Activated T-cell treated with anti-CD3 and anti-CD28 coated beads, Interleukin-2, amount 50 U/mL, for 4 hours (primary cell): ENCODE data around the gene NQO2. TPM values are rescaled to one million over a fixed set of nuclear protein-coding genes. Genes with fewer than 3 reads are reported as not detected.
"Not testable (repeated sequence)": the region's sequence is repeated elsewhere in the genome, so short reads cannot be mapped to it uniquely, and the experiment has no call there.

ENCODE experiments used
- ATAC-seq, 2 donors: fragments of 200-7000 bp; cut with Tn5 transposase; one replicate each; pipeline ENCODE4 v1.10.0; 2021
- DNase-seq: peaks from one replicate; pipeline ENCODE4 v3.0.0-alpha.2; 2020
- H3K27me3 Mint-ChIP-seq: one replicate; pipeline ENCODE4 v1.8.0; 2021; ENCODE audit warnings: low read depth, mixed read lengths
- H3K36me3 Mint-ChIP-seq: one replicate; pipeline ENCODE4 v1.8.0; 2022; ENCODE audit warnings: mixed read lengths; ENCODE audit not compliant: insufficient read depth
- H3K4me1 Mint-ChIP-seq: one replicate; pipeline ENCODE4 v1.8.0; 2021; ENCODE audit warnings: low read depth, mixed read lengths
- H3K4me3 Mint-ChIP-seq: one replicate; pipeline ENCODE4 v1.8.0; 2021; ENCODE audit warnings: mild to moderate bottlenecking, moderate library complexity, mixed read lengths
- H3K9me3 Mint-ChIP-seq: one replicate; pipeline ENCODE4 v1.8.0; 2021; ENCODE audit warnings: mixed read lengths
- total RNA-seq, 3 donors: library from RNA; stranded (reverse); gene quantifications; one replicate each; pipeline ENCODE4 v1.2.1, GENCODE V29; 2021

Gene NQO2
- total RNA-seq, 3 donors from 2014 or later = 35.5 to 41.8 (median 38.4) TPM

DNA sequence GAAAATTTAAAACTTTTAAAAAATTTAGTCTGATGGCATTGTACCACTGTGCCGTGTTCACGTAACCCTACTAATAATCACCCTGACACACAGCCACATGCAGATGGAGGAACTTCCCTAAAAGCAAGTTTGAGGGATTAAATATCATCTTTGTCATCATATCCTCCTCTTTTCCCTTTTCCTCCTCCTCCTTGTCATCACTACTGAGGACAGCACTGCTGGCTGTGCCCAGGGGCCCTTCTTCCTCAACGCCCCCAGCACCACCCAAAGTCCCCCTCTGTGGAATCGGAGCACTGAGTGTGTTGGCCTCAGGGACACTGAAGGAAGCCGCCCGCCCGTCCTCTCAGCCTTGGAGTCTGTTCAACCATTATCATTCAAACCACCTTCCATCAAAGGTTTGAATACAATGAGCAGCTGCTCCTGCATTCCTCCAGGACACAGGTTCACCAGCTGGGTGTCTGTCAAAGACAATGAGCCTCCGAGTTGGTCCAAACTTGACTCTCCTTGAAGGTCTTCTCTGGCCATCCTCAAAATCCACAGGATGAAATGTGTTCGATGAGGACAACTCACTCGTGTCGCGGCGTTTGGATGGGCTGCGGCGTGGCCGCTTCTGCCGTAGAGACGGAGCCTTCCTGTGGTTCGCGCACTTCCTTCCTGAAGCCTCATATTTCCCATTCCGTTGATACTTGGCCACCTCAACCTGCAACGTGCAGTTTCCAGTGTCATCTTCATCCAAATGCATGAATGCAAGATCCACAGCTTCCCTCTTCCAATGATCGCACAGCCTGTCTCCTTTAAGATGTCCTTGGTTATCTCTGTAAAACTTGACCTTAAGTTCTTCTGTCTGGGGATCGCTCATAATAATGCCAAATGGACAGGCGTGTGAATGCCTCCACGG is 23.3 kb downstream of the NQO2 start:
- peaks cover 12% of the 10 kb centered on the region for H3K36me3 Mint-ChIP-seq

DNA sequence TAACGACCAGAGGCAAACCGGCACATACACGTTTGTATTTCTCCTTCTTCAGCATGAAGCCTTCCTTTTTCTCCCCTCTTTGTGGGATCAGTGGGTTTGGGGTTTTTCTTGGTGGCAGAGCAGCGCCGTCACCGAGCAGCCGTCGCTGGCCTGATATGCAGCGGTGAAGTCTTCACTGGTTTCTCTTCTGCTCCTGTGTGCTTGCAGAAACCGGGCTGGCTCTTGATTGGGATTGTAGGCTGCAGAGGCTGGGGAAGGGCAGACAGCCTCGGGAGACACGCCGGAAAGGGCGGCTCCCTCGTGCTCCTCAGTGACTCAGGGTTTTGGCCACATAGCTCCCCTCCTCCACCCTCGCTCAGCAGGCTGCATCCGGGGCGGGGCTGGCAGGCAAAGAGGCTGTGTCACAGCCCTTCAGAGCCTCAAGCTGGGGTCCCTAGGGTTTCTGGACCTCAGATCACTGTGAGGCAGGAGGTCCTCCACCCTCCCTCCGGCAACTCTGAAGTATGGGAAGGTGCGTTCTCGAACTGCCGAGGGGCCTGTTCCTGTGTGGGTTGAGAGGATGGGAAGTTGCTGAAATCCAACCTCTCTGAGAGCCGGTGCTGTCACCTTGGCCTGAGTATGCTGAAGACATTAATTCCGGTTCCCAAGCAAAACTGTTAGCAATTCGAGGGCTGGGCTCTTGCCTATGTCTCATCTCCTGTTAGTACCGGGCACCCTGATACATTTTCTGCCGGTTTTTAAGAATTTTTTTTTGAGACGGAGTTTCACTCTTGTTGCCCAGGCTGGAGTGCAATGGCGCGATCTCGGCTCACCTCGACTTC is 24.2 kb downstream of the NQO2 start:
- no peaks in the 10 kb centered on the region for H3K9me3 Mint-ChIP-seq
- peaks cover 11% of the 10 kb centered on the region for H3K36me3 Mint-ChIP-seq
- peak overlapping the region; percentile 83 for H3K4me3 Mint-ChIP-seq
- DNase-seq (peak; percentile 83), ATAC-seq (peak; percentile 95 to 97)
- H3K27me3 Mint-ChIP-seq = no peaks in the 10 kb centered on the region
- peaks cover 59% of the 10 kb centered on the region for H3K4me1 Mint-ChIP-seq

More for the DNA sequence above, 23.3 kb downstream of the NQO2 start:
- Mint-ChIP-seq H3K4me1 (peaks cover 51% of the 10 kb centered on the region), H3K9me3 (no peaks in the 10 kb centered on the region), H3K4me3 (peak overlapping the region; percentile 83), H3K27me3 (no peaks in the 10 kb centered on the region)
- ATAC-seq = peak; percentile 33
- peak; percentile 19 for DNase-seq

DNA sequence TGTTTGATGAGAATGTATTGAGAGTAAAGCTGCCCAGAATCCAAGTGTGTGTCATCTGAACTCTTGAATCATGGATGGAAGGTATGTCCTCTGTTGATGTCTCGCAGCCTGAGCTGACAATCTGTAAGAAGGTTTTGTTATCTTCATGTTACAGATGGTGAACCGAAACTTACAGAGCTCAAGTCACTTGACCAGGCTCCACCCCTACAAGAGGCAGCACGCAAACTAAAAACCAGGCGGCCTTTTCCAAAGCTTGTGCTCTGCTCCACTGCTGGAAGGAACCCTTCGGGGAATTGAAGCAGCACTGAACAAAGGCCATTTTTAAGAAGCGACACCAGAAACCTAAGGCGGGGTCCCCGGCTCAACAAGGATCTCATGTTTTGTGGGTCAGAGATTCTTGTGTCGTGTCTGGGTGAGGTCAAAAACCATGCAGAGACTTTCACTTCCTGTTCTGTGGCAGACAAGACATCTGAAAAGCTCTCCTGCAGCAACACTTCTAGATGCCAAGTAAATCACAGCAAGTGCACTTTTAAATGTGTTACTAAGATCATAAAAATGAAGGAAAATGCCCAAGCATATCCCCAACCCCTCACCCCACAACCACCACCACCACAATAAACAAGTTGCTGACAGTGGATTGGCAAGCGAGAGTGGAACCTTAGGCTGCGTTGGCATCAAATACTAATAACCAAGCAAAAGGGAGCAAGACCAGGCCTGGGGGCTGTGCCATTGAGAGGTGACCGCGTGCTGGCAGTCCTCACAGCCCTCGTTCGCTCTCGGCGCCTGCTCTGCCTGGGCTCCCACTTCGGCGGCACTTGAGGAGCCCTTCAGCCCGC is 27.3 kb downstream of the NQO2 start:
- H3K4me3 Mint-ChIP-seq = peak overlapping the region; percentile 17
- H3K36me3 Mint-ChIP-seq = peaks cover 3% of the 10 kb centered on the region
- DNase-seq (no peak), ATAC-seq (no peak)
- no peaks in the 10 kb centered on the region for H3K27me3 Mint-ChIP-seq
- no peaks in the 10 kb centered on the region for H3K9me3 Mint-ChIP-seq
- peaks cover 57% of the 10 kb centered on the region for H3K4me1 Mint-ChIP-seq

DNA sequence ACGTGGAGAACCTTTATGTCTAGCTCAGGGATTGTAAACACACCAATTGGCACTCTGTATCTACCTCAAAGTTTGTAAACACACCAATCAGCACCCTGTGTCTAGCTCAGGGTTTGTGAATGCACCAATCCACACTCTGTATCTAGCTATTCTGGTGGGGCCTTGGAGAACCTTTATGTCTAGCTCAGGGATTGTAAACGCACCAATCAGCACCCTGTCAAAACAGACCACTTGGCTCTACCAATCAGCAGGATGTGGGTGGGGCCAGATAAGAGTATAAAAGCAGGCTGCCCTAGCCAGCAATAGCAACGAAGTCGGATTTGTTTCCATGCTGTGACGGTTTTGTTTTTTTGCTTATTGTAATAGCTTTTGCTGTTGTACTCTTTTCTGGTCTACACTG is 28.5 kb downstream of the NQO2 start:
- not testable (repeated sequence) for H3K9me3 Mint-ChIP-seq, ATAC-seq, DNase-seq, H3K36me3 Mint-ChIP-seq, H3K27me3 Mint-ChIP-seq, H3K4me3 Mint-ChIP-seq
- H3K4me1 Mint-ChIP-seq = peaks cover 51% of the 10 kb centered on the region

DNA sequence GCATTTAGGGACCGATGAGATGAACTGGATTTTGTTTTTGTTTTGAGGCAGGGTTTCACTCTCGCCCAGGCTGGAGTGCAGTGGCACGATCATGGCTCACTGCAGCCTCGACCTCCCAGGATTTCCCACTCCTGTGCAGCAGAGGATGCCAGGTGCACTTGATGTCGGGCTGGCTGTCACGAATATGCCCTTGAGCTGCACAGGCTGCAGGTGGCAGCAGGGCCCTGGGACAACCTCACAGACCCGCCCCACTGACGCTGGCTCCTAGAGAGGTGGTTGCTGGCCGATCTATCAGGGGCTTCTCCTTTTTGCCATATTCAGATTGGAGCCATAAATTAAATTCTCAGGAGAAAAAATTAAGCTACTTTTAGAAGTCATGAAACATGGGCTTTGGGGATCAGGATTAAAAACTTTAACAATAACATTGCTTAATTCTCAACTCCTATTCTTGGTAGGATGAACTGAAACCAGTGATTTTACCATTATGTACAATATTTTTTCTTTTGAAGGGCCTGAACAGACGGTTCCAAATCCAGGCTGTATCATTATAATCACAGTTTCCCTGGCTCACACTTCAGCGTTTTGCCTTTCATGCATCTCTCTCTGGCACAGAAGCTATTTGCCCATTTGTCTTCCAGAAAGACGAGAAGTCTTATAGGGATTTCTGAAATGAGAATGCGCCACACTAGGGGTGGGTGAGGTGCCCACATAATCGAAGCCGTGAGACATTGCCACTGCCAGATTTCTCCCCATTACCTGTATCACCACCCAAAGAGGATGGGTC is 32.4 kb downstream of the NQO2 start:
- ATAC-seq = no peak
- no peaks in the 10 kb centered on the region for H3K27me3 Mint-ChIP-seq
- no peaks in the 10 kb centered on the region for H3K36me3 Mint-ChIP-seq
- peaks cover 12% of the 10 kb centered on the region for H3K4me1 Mint-ChIP-seq
- no peak overlapping the region for H3K4me3 Mint-ChIP-seq
- DNase-seq = no peak
- peaks cover 3% of the 10 kb centered on the region for H3K9me3 Mint-ChIP-seq

DNA sequence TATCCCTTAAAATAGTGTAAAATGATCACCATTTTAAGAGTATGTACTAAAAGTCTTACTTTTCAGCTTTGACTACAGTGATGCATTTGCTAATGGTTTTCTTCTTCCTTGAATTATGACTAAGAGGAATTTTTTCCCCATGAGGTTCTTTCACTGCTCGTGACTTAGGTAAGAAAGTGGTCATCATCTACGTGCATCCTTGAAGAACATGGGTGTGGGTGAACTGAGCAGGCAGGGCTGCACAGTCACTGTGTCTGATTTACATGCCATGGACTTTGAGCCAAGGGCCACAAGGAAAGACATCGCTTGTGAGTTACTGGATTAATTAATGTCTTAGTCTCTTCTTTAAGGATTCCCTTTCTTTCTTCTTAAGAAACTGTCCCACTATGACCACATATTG is 33.3 kb downstream of the NQO2 start:
- no peak for ATAC-seq
- Mint-ChIP-seq H3K4me1 (peaks cover 9% of the 10 kb centered on the region), H3K36me3 (no peaks in the 10 kb centered on the region), H3K27me3 (no peaks in the 10 kb centered on the region), H3K4me3 (no peak overlapping the region), H3K9me3 (peaks cover 3% of the 10 kb centered on the region)
- DNase-seq = no peak

DNA sequence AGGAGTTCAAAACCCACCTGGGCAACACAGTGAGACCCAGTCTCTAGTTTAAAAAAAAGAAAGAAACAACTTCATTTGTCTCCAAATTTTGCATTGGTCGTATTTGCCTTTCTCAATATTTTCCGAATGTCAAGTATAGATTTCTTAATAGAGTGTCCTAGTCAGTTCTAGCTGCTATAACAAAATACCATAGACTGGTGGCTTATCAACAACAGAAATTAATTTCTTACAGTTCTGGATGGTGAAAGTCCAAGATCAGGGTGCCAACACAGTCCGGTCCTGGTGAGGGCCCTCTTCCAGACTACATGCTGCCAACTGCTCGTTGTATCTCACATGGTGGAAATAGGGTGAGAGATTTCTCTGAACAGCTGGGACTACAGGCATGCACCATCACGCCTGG is 34.0 kb downstream of the NQO2 start:
- Mint-ChIP-seq H3K27me3 (no peaks in the 10 kb centered on the region), H3K36me3 (no peaks in the 10 kb centered on the region), H3K4me1 (peaks cover 2% of the 10 kb centered on the region), H3K9me3 (peaks cover 3% of the 10 kb centered on the region), H3K4me3 (no peak overlapping the region)
- no peak for DNase-seq
- ATAC-seq = no peak

DNA sequence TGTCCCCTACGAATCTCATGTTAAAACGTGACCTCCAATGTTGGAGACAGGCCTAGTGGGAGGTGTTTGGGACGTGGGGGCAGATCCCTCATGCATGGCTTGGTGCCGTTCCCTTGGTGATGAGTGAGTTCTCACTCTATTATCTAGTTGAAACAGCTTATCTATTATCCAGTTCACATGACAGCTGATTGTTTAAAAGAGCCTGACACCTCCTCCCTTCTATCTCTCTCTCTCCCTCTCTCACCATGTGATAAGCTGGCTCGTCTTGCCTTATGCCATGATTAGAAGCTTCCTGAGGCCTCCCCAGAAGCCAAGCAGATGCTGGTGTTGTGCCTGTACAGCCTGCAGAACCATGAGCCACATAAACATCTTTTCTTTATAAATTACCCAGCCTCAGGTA is 35.7 kb downstream of the NQO2 start:
- Mint-ChIP-seq H3K4me3 (no peak overlapping the region), H3K9me3 (peaks cover 3% of the 10 kb centered on the region), H3K27me3 (no peaks in the 10 kb centered on the region), H3K4me1 (no peaks in the 10 kb centered on the region), H3K36me3 (no peaks in the 10 kb centered on the region)
- ATAC-seq = no peak
- DNase-seq = no peak

DNA sequence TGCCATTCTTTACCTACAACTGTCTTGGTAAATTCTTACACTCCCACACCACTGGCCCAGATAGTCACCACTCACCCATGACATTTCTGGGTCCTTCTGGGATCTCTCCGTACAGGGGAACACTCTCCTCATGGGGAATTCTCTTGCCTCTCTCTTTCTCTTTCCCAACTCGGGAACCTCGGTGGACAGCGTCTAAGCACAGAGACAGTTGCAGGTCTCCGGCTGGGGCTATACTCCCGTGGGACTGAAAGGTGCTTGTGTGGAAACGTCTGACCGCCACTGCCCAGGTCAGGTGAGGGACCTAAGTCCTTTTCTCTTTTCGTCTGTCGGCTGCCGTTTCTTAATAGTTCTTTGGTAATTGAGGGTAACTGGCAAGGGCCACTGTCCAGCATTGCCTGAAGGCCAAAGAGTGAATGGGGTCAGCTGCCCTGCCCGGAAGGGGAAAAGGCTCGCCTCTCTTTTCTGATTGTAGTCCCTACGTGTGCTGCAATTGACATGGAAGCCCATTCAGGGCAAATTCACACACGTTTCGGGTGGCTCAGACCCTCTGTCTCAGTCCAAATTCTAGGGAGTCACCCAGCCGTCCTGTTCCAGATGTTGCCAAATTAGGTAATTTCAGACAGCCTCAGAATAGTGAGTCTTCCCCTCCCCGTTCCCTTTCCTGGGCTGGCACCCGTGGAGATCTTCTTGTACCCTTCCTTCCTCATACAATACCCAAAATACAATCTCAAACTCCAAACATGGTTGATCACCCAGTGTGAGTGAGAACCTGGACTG is 37.4 kb downstream of the NQO2 start:
- Mint-ChIP-seq H3K27me3 (no peaks in the 10 kb centered on the region), H3K36me3 (no peaks in the 10 kb centered on the region), H3K9me3 (peaks cover 3% of the 10 kb centered on the region), H3K4me3 (no peak overlapping the region), H3K4me1 (no peaks in the 10 kb centered on the region)
- no peak for DNase-seq
- no peak for ATAC-seq

DNA sequence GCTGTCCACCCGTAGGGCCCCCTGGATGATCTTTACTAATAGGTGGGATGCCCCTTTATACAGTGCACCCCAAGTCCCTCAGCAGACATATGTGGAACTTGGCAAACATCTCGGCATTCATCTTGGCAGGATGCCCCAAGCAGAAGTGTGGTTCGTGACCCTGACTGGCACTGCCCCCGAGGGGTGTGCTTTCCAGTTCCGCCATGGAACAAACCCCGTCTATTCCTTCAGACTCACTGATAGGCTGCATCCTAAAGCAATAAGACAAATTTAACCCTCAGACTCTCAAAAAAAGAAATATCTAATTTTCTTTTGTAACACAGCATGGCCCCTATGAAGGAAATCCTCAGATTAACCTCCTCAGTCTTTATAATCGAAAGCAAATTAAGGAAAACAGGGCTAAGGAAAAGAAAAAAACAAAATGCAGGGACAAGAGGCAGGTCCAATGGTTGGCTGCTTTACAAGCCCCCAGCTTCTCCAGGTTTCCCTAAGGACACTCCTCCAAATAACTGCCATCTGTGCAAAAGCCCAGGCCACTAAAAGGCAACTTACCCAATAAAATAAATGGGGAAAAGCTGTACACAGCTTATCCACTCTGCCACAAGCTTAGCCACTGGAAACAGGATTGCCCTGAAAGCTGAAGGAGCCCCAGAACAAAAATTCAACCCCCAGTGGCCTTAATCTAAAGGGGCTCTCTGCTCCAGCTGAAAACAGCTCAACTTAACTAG is 38.1 kb downstream of the NQO2 start:
- H3K36me3 Mint-ChIP-seq = no peaks in the 10 kb centered on the region
- ATAC-seq = no peak

DNA sequence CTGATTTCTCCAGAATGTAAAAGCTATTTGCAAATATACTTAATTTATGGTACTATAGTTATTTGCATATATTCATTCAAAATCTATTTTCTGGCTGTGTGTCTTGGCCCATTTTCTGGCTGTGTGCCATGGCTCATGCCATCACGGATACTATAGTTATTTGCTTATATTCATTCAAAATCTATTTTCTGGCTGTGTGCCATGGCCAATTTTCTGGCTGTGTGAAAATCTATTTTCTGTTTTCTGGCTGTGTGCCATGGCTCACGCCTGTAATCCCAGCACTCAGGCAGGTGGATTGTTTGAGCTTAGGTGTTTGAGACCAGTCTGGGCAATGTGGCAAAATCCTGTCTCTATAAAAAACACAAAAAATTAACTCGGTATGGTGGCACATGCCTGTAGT is 39.7 kb downstream of the NQO2 start:
- Mint-ChIP-seq H3K4me3 (no peak overlapping the region), H3K27me3 (no peaks in the 10 kb centered on the region), H3K4me1 (no peaks in the 10 kb centered on the region), H3K9me3 (peaks cover 3% of the 10 kb centered on the region), H3K36me3 (no peaks in the 10 kb centered on the region)
- no peak for DNase-seq
- no peak for ATAC-seq

More for the DNA sequence above, 38.1 kb downstream of the NQO2 start:
- Mint-ChIP-seq H3K9me3 (peaks cover 3% of the 10 kb centered on the region), H3K27me3 (no peaks in the 10 kb centered on the region), H3K4me3 (no peak overlapping the region), H3K4me1 (no peaks in the 10 kb centered on the region)
- DNase-seq = no peak

DNA sequence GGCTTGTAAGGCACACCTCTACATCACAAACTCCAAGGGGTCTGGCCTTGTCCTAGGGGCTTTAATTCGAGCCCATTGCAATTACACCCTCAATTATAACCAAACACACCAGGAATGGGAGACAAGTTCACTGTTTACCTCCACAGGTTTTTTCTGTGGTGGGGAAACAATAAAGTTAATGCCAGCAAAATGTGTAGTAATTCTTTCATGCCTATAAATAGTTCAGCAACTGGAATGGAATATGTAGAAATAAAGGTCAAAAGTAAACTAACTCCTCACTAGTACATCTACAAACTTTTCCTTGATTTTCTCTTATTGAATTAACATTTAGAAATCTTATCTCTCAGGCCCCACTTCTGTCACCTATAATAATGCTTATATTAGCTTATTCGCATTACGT is 41.5 kb downstream of the NQO2 start:
- Mint-ChIP-seq H3K9me3 (no peaks in the 10 kb centered on the region), H3K36me3 (no peaks in the 10 kb centered on the region), H3K4me3 (no peak overlapping the region), H3K4me1 (no peaks in the 10 kb centered on the region), H3K27me3 (peaks cover 1% of the 10 kb centered on the region)
- ATAC-seq (no peak), DNase-seq (no peak)
